Measurements from ENCODE around the gene TMEM171. TPM values are rescaled to one million over a fixed set of nuclear protein-coding genes. Genes with fewer than 3 reads are reported as not detected.

The TMEM171 gene
- total and polyA plus RNA-seq, 2 donors from 2014 or later: 15.4 to 17.7 TPM

- no peak overlapping the region for H3K27ac ChIP-seq (ENCODE audit: low read depth in 2 of 2, low read length in 2 of 2)
- H3K27me3 ChIP-seq (ENCODE audit: control insufficient read depth, insufficient read depth, low read length): no peaks in the 10 kb centered on the region
- H3K9me3 ChIP-seq (ENCODE audit: control insufficient read depth in 2 of 3, insufficient read depth in 1 of 3, low read length in 3 of 3): no peaks in the 10 kb centered on the region
- intact Hi-C loops (cut with DNase I): no loop called here
- no peak for FAIRE-seq
- no peak overlapping the region for H3K4me3 ChIP-seq (ENCODE audit: low read length in 3 of 3)
- no peaks in the 10 kb centered on the region for H3K36me3 ChIP-seq (ENCODE audit: control insufficient read depth in 2 of 3, insufficient read depth in 3 of 3, low read length in 3 of 3)
- TF ChIP-seq CTCF (IDR thresholded peaks at IDR 0.05; ENCODE audit: borderline replicate concordance, extremely low read depth, insufficient read depth): no peak
- no peak overlapping the region for H3K9ac ChIP-seq (ENCODE audit: low read length in 3 of 3)
- DNase-seq: no peak
- peaks cover 0 to 22% (median 6%) of the 10 kb centered on the region in 3 donors for H3K4me1 ChIP-seq (ENCODE audit: control insufficient read depth in 2 of 3, insufficient read depth in 2 of 3, low read depth in 1 of 3, low read length in 3 of 3)
These were observed 10.4 kb downstream of the TMEM171 start for GRCh38 chr5:73130811-73131210.

- no peak for FAIRE-seq
- H3K9ac ChIP-seq (ENCODE audit: low read length in 3 of 3): no peak overlapping the region
- TF ChIP-seq CTCF (IDR thresholded peaks at IDR 0.05; ENCODE audit: borderline replicate concordance, extremely low read depth, insufficient read depth): no peak
These were observed 11.5 kb downstream of the TMEM171 start for GRCh38 chr5:73131711-73132425.

GRCh38 chr5:73132759-73133158, 12.4 kb downstream of the TMEM171 start:
- no peak overlapping the region for H3K9ac ChIP-seq (ENCODE audit: low read length in 3 of 3)
- DNase-seq (no peak), FAIRE-seq (peak; percentile 11)
- H3K36me3 ChIP-seq (ENCODE audit: control insufficient read depth in 2 of 3, insufficient read depth in 3 of 3, low read length in 3 of 3): no peaks in the 10 kb centered on the region
- H3K27me3 ChIP-seq (ENCODE audit: control insufficient read depth, insufficient read depth, low read length): no peaks in the 10 kb centered on the region
- intact Hi-C loops (cut with DNase I): no loop called here
- H3K9me3 ChIP-seq (ENCODE audit: control insufficient read depth in 2 of 3, insufficient read depth in 1 of 3, low read length in 3 of 3): no peaks in the 10 kb centered on the region
- no peak overlapping the region for H3K27ac ChIP-seq (ENCODE audit: low read depth in 2 of 2, low read length in 2 of 2)
- no peak overlapping the region for H3K4me3 ChIP-seq (ENCODE audit: low read length in 3 of 3)
- TF ChIP-seq CTCF (IDR thresholded peaks at IDR 0.05; ENCODE audit: borderline replicate concordance, extremely low read depth, insufficient read depth): no peak
- peaks cover 2 to 40% (median 20%) of the 10 kb centered on the region in 3 donors for H3K4me1 ChIP-seq (ENCODE audit: control insufficient read depth in 2 of 3, insufficient read depth in 2 of 3, low read depth in 1 of 3, low read length in 3 of 3)

More at GRCh38 chr5:73131711-73132425, 11.5 kb downstream of the TMEM171 start:
- H3K27ac ChIP-seq (ENCODE audit: low read depth in 2 of 2, low read length in 2 of 2): no peak overlapping the region
- intact Hi-C loops (cut with DNase I): no loop called here
- no peaks in the 10 kb centered on the region for H3K9me3 ChIP-seq (ENCODE audit: control insufficient read depth in 2 of 3, insufficient read depth in 1 of 3, low read length in 3 of 3)
- peak in 1 of 5 donors; percentile 40 for DNase-seq
- H3K4me3 ChIP-seq (ENCODE audit: low read length in 3 of 3): no peak overlapping the region
- no peaks in the 10 kb centered on the region for H3K36me3 ChIP-seq (ENCODE audit: control insufficient read depth in 2 of 3, insufficient read depth in 3 of 3, low read length in 3 of 3)
- no peaks in the 10 kb centered on the region for H3K27me3 ChIP-seq (ENCODE audit: control insufficient read depth, insufficient read depth, low read length)
- H3K4me1 ChIP-seq (ENCODE audit: control insufficient read depth in 2 of 3, insufficient read depth in 2 of 3, low read depth in 1 of 3, low read length in 3 of 3): peaks cover 2 to 31% (median 14%) of the 10 kb centered on the region in 3 donors

Data from kidney (tissue), 14 donors.